Hepatocyte (in vitro differentiated cells): ENCODE measurements around the gene PAX5. TPM values are rescaled to one million over a fixed set of nuclear protein-coding genes. Genes with fewer than 3 reads are reported as not detected.

Experiments used
- DNase-seq: peaks from one replicate; pipeline ENCODE4 v3.0.0-alpha.2; 2016; ENCODE audit warnings: low spot score
- H2AFZ ChIP-seq: fragments of 200-600 bp; sonication (generic); 2 replicates; pipeline ENCODE4 v1.6.0; 2016; ENCODE audit warnings: antibody characterized with exemption, mild to moderate bottlenecking
- H3K27ac ChIP-seq: fragments of 200-600 bp; sonication (generic); 2 replicates; pipeline ENCODE4 v1.5.1; 2016; ENCODE audit warnings: mild to moderate bottlenecking
- H3K27me3 ChIP-seq: fragments of 200-600 bp; sonication (generic); 2 replicates; pipeline ENCODE4 v1.6.1; 2016
- H3K36me3 ChIP-seq: fragments of 200-600 bp; sonication (generic); replicated peaks from 2 replicates; pipeline ENCODE4 v1.5.1; 2016; ENCODE audit warnings: low read depth; ENCODE audit not compliant: insufficient read depth
- H3K4me1 ChIP-seq: fragments of 200-600 bp; sonication (generic); 2 replicates; pipeline ENCODE4 v1.5.1; 2016; ENCODE audit warnings: mild to moderate bottlenecking, moderate library complexity; ENCODE audit not compliant: insufficient read depth
- H3K4me2 ChIP-seq: fragments of 200-600 bp; sonication (generic); 2 replicates; pipeline ENCODE4 v1.6.0; 2016
- H3K4me3 ChIP-seq: fragments of 200-600 bp; sonication (generic); 2 replicates; pipeline ENCODE4 v1.5.1; 2016; ENCODE audit warnings: mild to moderate bottlenecking
- H3K79me2 ChIP-seq: fragments of 200-600 bp; sonication (generic); 2 replicates; pipeline ENCODE4 v1.6.0; 2017; ENCODE audit warnings: mild to moderate bottlenecking
- H3K9me2 ChIP-seq: fragments of 200-600 bp; sonication (generic); replicated peaks from 2 replicates; pipeline ENCODE4 v1.6.0; 2017; ENCODE audit warnings: mild to moderate bottlenecking; ENCODE audit not compliant: insufficient read depth
- H3K9me3 ChIP-seq: fragments of 200-600 bp; sonication (generic); 2 replicates; pipeline ENCODE4 v1.5.1; 2016; ENCODE audit warnings: low read depth, mild to moderate bottlenecking
- H4K20me1 ChIP-seq: fragments of 200-600 bp; sonication (generic); 2 replicates; pipeline ENCODE4 v1.6.0; 2016; ENCODE audit warnings: mild to moderate bottlenecking; ENCODE audit not compliant: insufficient read depth, poor library complexity, severe bottlenecking
- CTCF ChIP-seq: fragments of 200-600 bp; sonication (generic); IDR thresholded peaks from 2 replicates; pipeline ENCODE4 v1.5.1; 2016; ENCODE audit warnings: antibody characterized with exemption, mild to moderate bottlenecking; ENCODE audit not compliant: poor library complexity
- EZH2 ChIP-seq: fragments of 200-600 bp; sonication (generic); IDR thresholded peaks from 2 replicates; pipeline ENCODE4 v1.6.1; 2016; ENCODE audit warnings: antibody characterized with exemption, mild to moderate bottlenecking, borderline replicate concordance
- EZH2phosphoT487 ChIP-seq: fragments of 200-600 bp; sonication (generic); IDR thresholded peaks from one replicate; pipeline ENCODE4 v1.6.1; 2018; ENCODE audit warnings: antibody characterized with exemption, mild to moderate bottlenecking, low read depth, moderate library complexity; ENCODE audit not compliant: unreplicated experiment, severe bottlenecking
- WGBS: methylation state at CpG from one replicate; pipeline ENCODE4 v1.1.6; 2016; ENCODE audit warnings: low lambda C conversion rate; ENCODE audit errors: missing lambda C conversion rate; 5-methylcytosine and 5-hydroxymethylcytosine counted together
- polyA plus RNA-seq: library from polyadenylated mRNA; unstranded; fragments of >200 nt; fragmentation: Nextera tagmentation; extraction: Ambion mirVana; gene quantifications from 2 replicates; pipeline ENCODE4 v1.2.1, GENCODE V29; 2016
- total RNA-seq: library from RNA; depleted of rRNA; stranded (reverse); fragments of >200 nt; gene quantifications from 2 replicates; pipeline ENCODE4 v1.2.3, GENCODE V29; 2014

Gene PAX5
- total and polyA plus RNA-seq, 2 experiments from 2014 or later, result not detected

GRCh38 chr9:36798350-36799065, 235.6 kb downstream of the PAX5 start:
- Histone ChIP-seq H3K9me2 (no peaks in the 10 kb centered on the region), H3K36me3 (no peaks in the 10 kb centered on the region), H3K4me2 (no peak overlapping the region), H4K20me1 (no peaks in the 10 kb centered on the region), H2AFZ (no peak overlapping the region), H3K9me3 (no peaks in the 10 kb centered on the region), H3K27me3 (peaks cover 12% of the 10 kb centered on the region), H3K27ac (no peak overlapping the region), H3K4me1 (no peaks in the 10 kb centered on the region), H3K79me2 (no peaks in the 10 kb centered on the region), H3K4me3 (no peak overlapping the region)
- TF ChIP-seq EZH2, result no peak
- no peak for TF ChIP-seq CTCF
- TF ChIP-seq EZH2phosphoT487, result no peak
- no peak for DNase-seq
- 86% methylated on average over 6 of the region's 6 CpGs for WGBS

- Histone ChIP-seq H3K9me2 (no peaks in the 10 kb centered on the region), H3K4me1 (no peaks in the 10 kb centered on the region), H3K79me2 (no peaks in the 10 kb centered on the region), H3K27ac (no peak overlapping the region), H2AFZ (no peak overlapping the region), H3K36me3 (no peaks in the 10 kb centered on the region), H3K4me3 (no peak overlapping the region), H3K9me3 (no peaks in the 10 kb centered on the region), H4K20me1 (no peaks in the 10 kb centered on the region), H3K27me3 (peaks cover 9% of the 10 kb centered on the region), H3K4me2 (no peak overlapping the region)
- no peak for DNase-seq
- TF ChIP-seq EZH2, result no peak
- no peak for TF ChIP-seq CTCF
- no peak for TF ChIP-seq EZH2phosphoT487
- 89% methylated on average over 17 of the region's 17 CpGs for WGBS
Observed at GRCh38 chr9:36797471-36798220, 236.4 kb downstream of the PAX5 start.

GRCh38 chr9:36796671-36797419, 237.2 kb downstream of the PAX5 start:
- H3K9me3 ChIP-seq, result no peaks in the 10 kb centered on the region
- no peak for TF ChIP-seq CTCF
- no peak for TF ChIP-seq EZH2
- no peak for TF ChIP-seq EZH2phosphoT487
- H3K4me2 ChIP-seq, result no peak overlapping the region
- H3K79me2 ChIP-seq, result no peaks in the 10 kb centered on the region
- H3K4me1 ChIP-seq, result no peaks in the 10 kb centered on the region
- no peaks in the 10 kb centered on the region for H3K36me3 ChIP-seq
- WGBS, result 80% methylated on average over 5 of the region's 5 CpGs
- H3K4me3 ChIP-seq, result no peak overlapping the region
- no peaks in the 10 kb centered on the region for H4K20me1 ChIP-seq
- peaks cover 5% of the 10 kb centered on the region for H3K27me3 ChIP-seq
- no peak overlapping the region for H2AFZ ChIP-seq
- H3K9me2 ChIP-seq, result no peaks in the 10 kb centered on the region
- H3K27ac ChIP-seq, result no peak overlapping the region
- DNase-seq, result no peak
